GM13977 (cell line): ENCODE measurements around the gene ALG14.

Source experiments
- DNase-seq: peaks from one replicate; pipeline ENCODE4 v3.0.0; 2012; ENCODE audit warnings: low spot score
- in situ Hi-C: fragments of 300-500 bp; cut with MboI; formaldehyde crosslinking; loops from one replicate; pipeline ENCODE4 v1.12.0; 2022; ENCODE audit warnings: low sequenced_read_pairs, low pct_unique_long_range_greater_than_20kb, mixed read lengths, inconsistent platforms; ENCODE audit not compliant: unreplicated experiment
- TF ChIP-seq, protein P1 (sequence below): IDR thresholded peaks from 2 replicates; pipeline ENCODE4 v1.5.1; 2012; ENCODE audit warnings: mild to moderate bottlenecking, control low read depth; ENCODE audit not compliant: insufficient read depth; ENCODE audit errors: extremely low read depth, missing control alignments

The ALG14 gene

GRCh38 chr1:95018602-95019369 is 54.0 kb downstream of the ALG14 start:
- TF ChIP-seq, protein P1, sequence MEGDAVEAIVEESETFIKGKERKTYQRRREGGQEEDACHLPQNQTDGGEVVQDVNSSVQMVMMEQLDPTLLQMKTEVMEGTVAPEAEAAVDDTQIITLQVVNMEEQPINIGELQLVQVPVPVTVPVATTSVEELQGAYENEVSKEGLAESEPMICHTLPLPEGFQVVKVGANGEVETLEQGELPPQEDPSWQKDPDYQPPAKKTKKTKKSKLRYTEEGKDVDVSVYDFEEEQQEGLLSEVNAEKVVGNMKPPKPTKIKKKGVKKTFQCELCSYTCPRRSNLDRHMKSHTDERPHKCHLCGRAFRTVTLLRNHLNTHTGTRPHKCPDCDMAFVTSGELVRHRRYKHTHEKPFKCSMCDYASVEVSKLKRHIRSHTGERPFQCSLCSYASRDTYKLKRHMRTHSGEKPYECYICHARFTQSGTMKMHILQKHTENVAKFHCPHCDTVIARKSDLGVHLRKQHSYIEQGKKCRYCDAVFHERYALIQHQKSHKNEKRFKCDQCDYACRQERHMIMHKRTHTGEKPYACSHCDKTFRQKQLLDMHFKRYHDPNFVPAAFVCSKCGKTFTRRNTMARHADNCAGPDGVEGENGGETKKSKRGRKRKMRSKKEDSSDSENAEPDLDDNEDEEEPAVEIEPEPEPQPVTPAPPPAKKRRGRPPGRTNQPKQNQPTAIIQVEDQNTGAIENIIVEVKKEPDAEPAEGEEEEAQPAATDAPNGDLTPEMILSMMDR: no peak
- in situ Hi-C loops: no loop called here
- DNase-seq: no peak

- TF ChIP-seq, protein P1: no peak
- in situ Hi-C loops: no loop called here
These were observed 55.0 kb downstream of the ALG14 start for GRCh38 chr1:95017775-95018174.

DNA sequence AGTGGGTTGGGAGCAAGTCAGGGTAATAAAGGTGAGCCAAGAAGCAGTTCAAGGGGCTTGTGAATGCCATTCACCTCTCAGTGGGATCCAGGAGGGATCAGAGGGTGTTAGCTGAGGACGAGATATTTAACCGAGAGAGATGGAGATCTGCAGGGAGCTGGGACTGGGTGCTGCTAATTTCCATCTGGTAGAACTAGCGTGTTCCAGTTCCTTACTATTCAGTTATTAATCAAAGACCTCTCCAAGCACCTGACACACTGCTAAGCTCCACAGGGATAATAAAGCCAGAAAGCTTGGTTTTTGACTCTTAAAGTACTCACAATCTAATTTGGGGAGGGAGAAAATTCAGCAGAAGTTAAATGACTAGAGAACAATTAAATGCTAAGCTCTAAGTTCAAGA is 57.7 kb downstream of the ALG14 start:
- in situ Hi-C loops: no loop called here
- TF ChIP-seq, protein P1: no peak

More at GRCh38 chr1:95017775-95018174, 55.0 kb downstream of the ALG14 start:
- DNase-seq: no peak

DNA sequence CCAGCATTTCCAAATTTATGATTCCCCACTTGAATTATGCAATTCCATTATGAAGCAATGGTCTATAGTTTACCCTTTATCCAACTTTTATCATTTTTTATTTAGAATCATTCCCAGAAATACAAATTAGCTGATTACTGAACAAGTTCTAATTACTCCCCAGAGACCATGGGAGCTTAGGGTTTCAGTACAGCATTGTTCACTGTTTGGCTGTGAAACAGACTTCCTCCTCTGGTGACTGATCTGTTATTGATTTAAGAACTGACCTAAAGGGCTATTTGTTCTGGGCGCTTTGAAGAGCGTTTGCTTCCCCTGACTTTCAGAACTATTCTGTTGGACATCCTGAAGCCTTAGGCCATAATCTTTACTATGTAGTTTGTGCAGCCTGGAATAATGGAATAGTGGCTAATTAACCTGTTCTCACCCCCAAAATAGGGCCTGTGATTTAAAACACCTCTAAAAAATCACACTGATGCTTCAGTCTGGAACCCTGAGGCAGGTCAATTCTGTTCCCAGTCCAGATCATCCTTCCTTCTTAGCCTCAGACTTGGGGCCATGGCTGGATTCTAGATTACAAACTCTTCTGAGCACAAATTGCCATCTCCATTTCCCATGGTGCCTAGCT is 58.7 kb downstream of the ALG14 start:
- TF ChIP-seq, protein P1: no peak
- in situ Hi-C loops: no loop called here
- no peak for DNase-seq

More for the DNA sequence above, 57.7 kb downstream of the ALG14 start:
- no peak for DNase-seq

DNA sequence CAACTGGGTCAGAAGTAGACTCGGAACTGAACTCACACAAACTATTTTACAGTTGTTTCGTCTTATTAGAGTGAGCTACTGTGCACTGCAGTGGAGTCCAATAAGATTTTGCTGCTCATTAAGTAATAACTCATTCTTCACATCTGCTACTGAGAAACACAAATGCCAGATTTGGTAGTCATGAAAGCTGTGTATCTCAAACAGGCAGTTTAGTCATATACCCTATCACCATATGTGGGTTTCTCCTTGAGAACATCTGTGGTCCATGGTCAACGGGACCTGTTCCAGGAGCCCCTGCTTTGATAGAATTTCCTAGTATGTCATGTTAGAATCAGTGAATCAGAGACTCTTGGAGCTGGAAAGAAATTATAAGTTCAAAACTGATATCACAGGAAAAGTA is 60.4 kb downstream of the ALG14 start:
- TF ChIP-seq, protein P1: no peak
- in situ Hi-C loops: no loop called here
- DNase-seq: no peak

- in situ Hi-C loops: no loop called here
- TF ChIP-seq, protein P1: no peak
- DNase-seq: no peak
These were observed 62.6 kb downstream of the ALG14 start for GRCh38 chr1:95010158-95010557.
